Posterior cingulate gyrus (tissue), 11 donors: ENCODE data around the gene RIPK3.
"Not testable (repeated sequence)": the region's sequence is repeated elsewhere in the genome, so short reads cannot be mapped to it uniquely, and the experiment has no call there.

Experiments
- DNase-seq, 10 donors: peaks; one replicate each; pipeline versions ENCODE4 v3.0.0 to v3.0.0-alpha.2; 2020 to 2021; ENCODE audit warnings: mixed read lengths in 3 of 10
- intact Hi-C: fragments of 100-400 bp; cut with DNase I; formaldehyde crosslinking; loops from one replicate; pipeline ENCODE4 v1.15.1; 2023

The RIPK3 gene

GRCh38 chr14:24339284-24340151 lies at the start of gene RIPK3:
Gene RIPK3, minus strand, starts transcription at chr14:24339991. Its CDS starts 165 bp downstream, at chr14:24339826.
- intact Hi-C loops: no loop called here
- peak in 2 of 10 donors; percentile 60 to 73 for DNase-seq

- DNase-seq: no peak
- intact Hi-C loops: no loop called here
Measured at GRCh38 chr14:24389226-24389848, 49.5 kb upstream of the RIPK3 start.

GRCh38 chr14:24388474-24389179 lies 48.8 kb upstream of the RIPK3 start:
- DNase-seq: no peak
- intact Hi-C loops: no loop called here

GRCh38 chr14:24387579-24387978 lies 47.8 kb upstream of the RIPK3 start:
- DNase-seq, intact Hi-C loops: not testable (repeated sequence)

GRCh38 chr14:24387009-24387345 lies 47.2 kb upstream of the RIPK3 start:
- peak in 1 of 10 donors; percentile 2 for DNase-seq
- intact Hi-C loops: no loop called here

- intact Hi-C loops: no loop called here
- no peak for DNase-seq
Measured at GRCh38 chr14:24385524-24385923, 45.7 kb upstream of the RIPK3 start.

GRCh38 chr14:24384169-24384568 lies 44.4 kb upstream of the RIPK3 start:
- intact Hi-C loops: no loop called here
- DNase-seq: no peak

GRCh38 chr14:24382064-24382371 lies 42.2 kb upstream of the RIPK3 start:
- DNase-seq: no peak

GRCh38 chr14:24381363-24382063 lies 41.7 kb upstream of the RIPK3 start:
- peak in 1 of 10 donors; percentile 53 for DNase-seq
- intact Hi-C loops: no loop called here

More at GRCh38 chr14:24382064-24382371, 42.2 kb upstream of the RIPK3 start:
- intact Hi-C loops: no loop called here

- intact Hi-C loops: no loop called here
- DNase-seq: no peak
Measured at GRCh38 chr14:24379907-24380730, 40.3 kb upstream of the RIPK3 start.

- intact Hi-C loops: no loop called here
- DNase-seq: peak in 1 of 10 donors; percentile 63
Measured at GRCh38 chr14:24378981-24379906, 39.5 kb upstream of the RIPK3 start.

- intact Hi-C loops: no loop called here
- no peak for DNase-seq
Measured at GRCh38 chr14:24378327-24378726, 38.5 kb upstream of the RIPK3 start.

GRCh38 chr14:24377657-24378056 lies 37.9 kb upstream of the RIPK3 start:
- no peak for DNase-seq
- intact Hi-C loops: no loop called here

- intact Hi-C loops: no loop called here
- DNase-seq: peak in 1 of 10 donors; percentile 48
Measured at GRCh38 chr14:24377126-24377525, 37.3 kb upstream of the RIPK3 start.

- DNase-seq: peak in 1 of 10 donors; percentile 63
- intact Hi-C loops: no loop called here
Measured at GRCh38 chr14:24376448-24377070, 36.8 kb upstream of the RIPK3 start.

- peak in 1 of 10 donors; percentile 48 for DNase-seq
- intact Hi-C loops: no loop called here
Measured at GRCh38 chr14:24372701-24373416, 33.1 kb upstream of the RIPK3 start.

- DNase-seq, intact Hi-C loops: not testable (repeated sequence)
Measured at GRCh38 chr14:24371605-24372004, 31.8 kb upstream of the RIPK3 start.

- no peak for DNase-seq
- intact Hi-C loops: no loop called here
Measured at GRCh38 chr14:24370748-24371147, 31.0 kb upstream of the RIPK3 start.
